ENCODE results near the gene NFAM1. TPM values are rescaled to one million over a fixed set of nuclear protein-coding genes. Genes with fewer than 3 reads are reported as not detected.

NFAM1 gene
- total and polyA plus RNA-seq, 8 donors, result 0.20 to 4.4 (median 0.53) TPM

- H3K4me1 ChIP-seq, result peaks cover 0 to 4% (median 0%) of the 10 kb centered on the region in 3 donors
- 73 to 76% methylated on average over 11 of the region's 11 CpGs for WGBS, 2 donors
- no peaks in the 10 kb centered on the region for H3K27me3 ChIP-seq
- no peak overlapping the region for H3K27ac ChIP-seq
- no peak for DNase-seq
- intact Hi-C loops (cut with DNase I), result no loop called here
- H3K36me3 ChIP-seq, result no peaks in the 10 kb centered on the region
- no peak for TF ChIP-seq CTCF (IDR thresholded peaks at IDR 0.05)
- FAIRE-seq, result no peak
- no peaks in the 10 kb centered on the region for H3K9me3 ChIP-seq
- no peak for ATAC-seq
- H3K4me3 ChIP-seq, result no peak overlapping the region
Measured at GRCh38 chr22:42334875-42335512, 97.2 kb downstream of the NFAM1 start.

GRCh38 chr22:42333544-42333943 is 98.7 kb downstream of the NFAM1 start:
- peaks cover 0 to 4% (median 0%) of the 10 kb centered on the region in 3 donors for H3K4me1 ChIP-seq
- TF ChIP-seq CTCF (IDR thresholded peaks at IDR 0.05), result no peak
- ATAC-seq (no peak), FAIRE-seq (no peak), DNase-seq (no peak)
- intact Hi-C loops (cut with DNase I), result no loop called here
- H3K27ac ChIP-seq, result no peak overlapping the region
- 86 to 92% methylated on average over 8 of the region's 8 CpGs for WGBS, 2 donors
- H3K27me3 ChIP-seq, result no peaks in the 10 kb centered on the region
- no peaks in the 10 kb centered on the region for H3K9me3 ChIP-seq
- H3K36me3 ChIP-seq, result no peaks in the 10 kb centered on the region
- H3K4me3 ChIP-seq, result no peak overlapping the region

GRCh38 chr22:42332089-42332488 is 100.1 kb downstream of the NFAM1 start:
- ATAC-seq (no peak), DNase-seq (no peak), FAIRE-seq (no peak)
- no peak overlapping the region for H3K4me3 ChIP-seq
- H3K36me3 ChIP-seq, result no peaks in the 10 kb centered on the region
- no peak overlapping the region for H3K27ac ChIP-seq
- H3K9me3 ChIP-seq, result no peaks in the 10 kb centered on the region
- no peak for TF ChIP-seq CTCF (IDR thresholded peaks at IDR 0.05)
- H3K27me3 ChIP-seq, result no peaks in the 10 kb centered on the region
- intact Hi-C loops (cut with DNase I), result no loop called here
- WGBS, 2 donors, result 79 to 85% methylated on average over 4 to 7 of the region's 7 CpGs
- H3K4me1 ChIP-seq, result peaks cover 0 to 4% (median 0%) of the 10 kb centered on the region in 3 donors

GRCh38 chr22:42331014-42331413 is 101.2 kb downstream of the NFAM1 start:
- ATAC-seq (peak in 3 of 4 donors; percentile 69 to 72 (median 71)), DNase-seq (no peak), FAIRE-seq (no peak)
- Histone ChIP-seq H3K4me3 (no peak overlapping the region), H3K27ac (no peak overlapping the region), H3K27me3 (no peaks in the 10 kb centered on the region), H3K4me1 (peaks cover 0 to 2% (median 0%) of the 10 kb centered on the region in 3 donors), H3K36me3 (no peaks in the 10 kb centered on the region), H3K9me3 (no peaks in the 10 kb centered on the region)
- 58 to 61% methylated on average over 21 to 22 of the region's 22 CpGs for WGBS, 2 donors
- no peak for TF ChIP-seq CTCF (IDR thresholded peaks at IDR 0.05)
- intact Hi-C loops (cut with DNase I), result no loop called here

Other genes with a start within 250 kb of the NFAM1 start
- 10 to 100 TPM; 15.8 to 28.3 (median 17.8) TPM for gene TCF20, start 161.8 kb downstream of the NFAM1 start, total RNA-seq
- gene TCF20, start 161.8 kb downstream of the NFAM1 start, polyA plus RNA-seq, result 1 to 10 TPM; 7.8 to 8.1 TPM
- 10 to 100 TPM; 12.4 to 21.5 (median 17.5) TPM for gene RRP7A, start 87.4 kb upstream of the NFAM1 start, total RNA-seq
- 10 to 100 TPM in 1 of 2 donors, 1 to 10 TPM in 1; 7.4 to 20.8 TPM for gene RRP7A, start 87.4 kb upstream of the NFAM1 start, polyA plus RNA-seq
- gene SERHL2, start 121.6 kb upstream of the NFAM1 start, total RNA-seq, result 1 to 10 TPM in 1 of 6 donors, under 1 TPM in 5; 0.23 to 2.0 (median 0.69) TPM
- 1 to 10 TPM in 1 of 2 donors, under 1 TPM in 1; 0.76 to 3.6 TPM for gene SERHL2, start 121.6 kb upstream of the NFAM1 start, polyA plus RNA-seq
- 10 to 100 TPM; 23.3 to 35.2 (median 28.7) TPM for gene POLDIP3, start 182.5 kb upstream of the NFAM1 start, total RNA-seq
- 10 to 100 TPM; 14.6 to 28.6 TPM for gene POLDIP3, start 182.5 kb upstream of the NFAM1 start, polyA plus RNA-seq
- under 1 TPM in 5 of 6 donors, not detected in 1; 0.24 to 0.60 (median 0.34) TPM for gene ATP5MGL, start 208.2 kb upstream of the NFAM1 start, total RNA-seq
- under 1 TPM in 1 of 2 donors, not detected in 1; 0.34 TPM for gene ATP5MGL, start 208.2 kb upstream of the NFAM1 start, polyA plus RNA-seq
- gene CYB5R3, start 217.0 kb upstream of the NFAM1 start, total RNA-seq, result 10 to 100 TPM; 32.6 to 76.4 (median 43.6) TPM
- 100 to 1,000 TPM in 1 of 2 donors, 10 to 100 TPM in 1; 53.6 to 105 TPM for gene CYB5R3, start 217.0 kb upstream of the NFAM1 start, polyA plus RNA-seq